ACC112 (cell line): ENCODE results near the gene SCRN3.

Source experiments
- H2AFZ ChIP-seq: fragments of 200-600 bp; sonication (generic); one replicate; pipeline ENCODE4 v1.6.0; 2017; ENCODE audit warnings: antibody characterized with exemption, low read length; ENCODE audit not compliant: unreplicated experiment
- H3K27ac ChIP-seq: fragments of 200-600 bp; sonication (generic); 2 replicates; pipeline ENCODE4 v1.5.1; 2014; ENCODE audit warnings: low read depth, mild to moderate bottlenecking, antibody characterized with exemption, low read length, moderate library complexity
- H3K27me3 ChIP-seq: fragments of 200-600 bp; sonication (generic); 2 replicates; pipeline ENCODE4 v1.6.1; 2014; ENCODE audit warnings: mild to moderate bottlenecking, antibody characterized with exemption, low read length, moderate library complexity, mixed read lengths; ENCODE audit not compliant: insufficient read depth
- H3K36me3 ChIP-seq: fragments of 200-600 bp; sonication (generic); 2 replicates; pipeline ENCODE4 v1.6.1; 2016; ENCODE audit warnings: mild to moderate bottlenecking, antibody characterized with exemption, low read length, moderate library complexity, mixed read lengths; ENCODE audit not compliant: insufficient read depth
- H3K4me1 ChIP-seq: fragments of 200-600 bp; sonication (generic); one replicate; pipeline ENCODE4 v1.6.1; 2016; ENCODE audit warnings: low read length, mixed read lengths; ENCODE audit not compliant: insufficient read depth, unreplicated experiment, control insufficient read depth
- H3K4me3 ChIP-seq: fragments of 200-600 bp; sonication (generic); 2 replicates; pipeline ENCODE4 v1.5.1; 2014; ENCODE audit warnings: mild to moderate bottlenecking, low read depth, low read length
- H3K79me2 ChIP-seq: fragments of 200-600 bp; sonication (generic); one replicate; pipeline ENCODE4 v1.6.0; 2016; ENCODE audit warnings: low read length; ENCODE audit not compliant: control insufficient read depth, unreplicated experiment, insufficient read depth

SCRN3 gene

GRCh38 chr2:174477759-174478158 is 82.2 kb downstream of the SCRN3 start:
- Histone ChIP-seq H2AFZ (no peak overlapping the region), H3K79me2 (no peaks in the 10 kb centered on the region), H3K4me1 (peaks cover 3% of the 10 kb centered on the region), H3K27ac (no peak overlapping the region), H3K36me3 (no peaks in the 10 kb centered on the region), H3K27me3 (no peaks in the 10 kb centered on the region), H3K4me3 (no peak overlapping the region)
